GM12878 (cell line): ENCODE results near the gene TEF. TPM values are rescaled to one million over a fixed set of nuclear protein-coding genes. Genes with fewer than 3 reads are reported as not detected.

Experiments used
- ATAC-seq: fragments of 200-7000 bp; cut with Tn5 transposase; 3 replicates; pipeline ENCODE4 v1.9.1; 2020; ENCODE audit warnings: mild to moderate bottlenecking, moderate library complexity
- BruUV-seq: library from RNA; stranded (reverse); fragments of 400-500 nt; replicated peaks from 2 replicates; lab custom pipeline; 2021; lab: Mats Ljungman, UMichigan
- CTCF ChIA-PET: fragments of 300-600 bp; sonication (Branson Sonifier 250); formaldehyde crosslinking; extraction: SDS; loops from one replicate; lab custom pipeline; 2021; ENCODE audit warnings: inconsistent platforms; lab: Yijun Ruan, JAX
- POLR2A ChIA-PET: fragments of 350-600 bp; formaldehyde crosslinking; extraction: SDS; loops from one replicate; lab custom pipeline; 2021; ENCODE audit warnings: inconsistent platforms; lab: Charles Lee
- RAD21 ChIA-PET: fragments of 300-600 bp; sonication (Branson Sonifier 250); formaldehyde crosslinking; loops from one replicate; lab custom pipeline; 2023; ENCODE audit warnings: antibody characterized with exemption; ENCODE audit not compliant: unreplicated experiment; lab: Charles Lee
- SMC1A ChIA-PET: fragments of 300-600 bp; sonication (Branson Sonifier 250); formaldehyde crosslinking; loops from one replicate; lab custom pipeline; 2023; ENCODE audit not compliant: unreplicated experiment, uncharacterized antibody; lab: Charles Lee
- DNase-seq: peaks from one replicate; pipeline ENCODE4 v3.0.0-alpha.2; 2011; ENCODE audit warnings: low read depth, low spot score
- FAIRE-seq: peaks from 3 replicates; lab custom pipeline; 2011; peaks lifted over from hg19 to GRCh38; lab: Jason Lieb, UNC
- H2AFZ ChIP-seq: 2 replicates; pipeline ENCODE4 v1.6.0; 2011; ENCODE audit warnings: low read depth, low read length, control low read depth; ENCODE audit not compliant: control insufficient read depth
- H3K27ac ChIP-seq: 2 replicates; pipeline ENCODE4 v1.5.1; 2011; ENCODE audit warnings: control low read depth; ENCODE audit not compliant: control insufficient read depth, insufficient read depth
- H3K27me3 ChIP-seq, 2 experiments: replicated peaks in 1 of 2; 2 replicates each; pipeline versions ENCODE4 v1.6.0 to v1.6.1; 2011; ENCODE audit warnings: low read length in 1 of 2; ENCODE audit not compliant: control insufficient read depth in 2 of 2, insufficient read depth in 2 of 2
- H3K36me3 ChIP-seq, 2 experiments: 2 replicates each; pipeline ENCODE4 v1.5.1; 2011; ENCODE audit warnings: low read length in 1 of 2; ENCODE audit not compliant: control insufficient read depth in 2 of 2, insufficient read depth in 2 of 2
- H3K4me1 ChIP-seq: 2 replicates; pipeline ENCODE4 v1.6.1; 2011; ENCODE audit warnings: mild to moderate bottlenecking, low read length, moderate library complexity, mixed read lengths; ENCODE audit not compliant: control insufficient read depth, insufficient read depth
- H3K4me2 ChIP-seq: 2 replicates; pipeline ENCODE4 v1.6.0; 2011; ENCODE audit warnings: control low read depth; ENCODE audit not compliant: control insufficient read depth, insufficient read depth
- H3K4me3 ChIP-seq: fragments of 200-600 bp; sonication (generic); 2 replicates; pipeline ENCODE4 v1.5.1; 2016
- H3K79me2 ChIP-seq: 2 replicates; pipeline ENCODE4 v1.6.0; 2011; ENCODE audit warnings: low read length; ENCODE audit not compliant: control insufficient read depth, insufficient read depth
- H3K9ac ChIP-seq: 2 replicates; pipeline ENCODE4 v1.8.0; 2011; ENCODE audit warnings: low read length, control low read depth, mixed read lengths; ENCODE audit not compliant: control insufficient read depth, insufficient read depth
- H3K9me3 ChIP-seq: replicated peaks from 3 replicates; pipeline ENCODE4 v1.5.1; 2011; ENCODE audit warnings: mild to moderate bottlenecking, low read length; ENCODE audit not compliant: control insufficient read depth, insufficient read depth
- H4K20me1 ChIP-seq: 2 replicates; pipeline ENCODE4 v1.6.0; 2011; ENCODE audit not compliant: control insufficient read depth, insufficient read depth
- DPF2 ChIP-seq: fragments of 450-650 bp; IDR thresholded peaks from 2 replicates; pipeline ENCODE4 v1.6.1; 2017; ENCODE audit warnings: mild to moderate bottlenecking
- E2F8 ChIP-seq: fragments of 450-650 bp; IDR thresholded peaks from 2 replicates; pipeline ENCODE4 v1.6.1; 2018; ENCODE audit warnings: mild to moderate bottlenecking, low read depth, moderate library complexity; ENCODE audit not compliant: partially characterized antibody
- NFXL1 ChIP-seq: fragments of 450-650 bp; IDR thresholded peaks from 2 replicates; pipeline ENCODE4 v1.6.1; 2017; ENCODE audit warnings: antibody characterized with exemption, mild to moderate bottlenecking, borderline replicate concordance
- POLR2A ChIP-seq: IDR thresholded peaks from 2 replicates; pipeline ENCODE4 v1.6.1; 2011; ENCODE audit warnings: low read depth, mild to moderate bottlenecking, low read length
- TCF12 ChIP-seq: IDR thresholded peaks from 2 replicates; pipeline ENCODE4 v1.6.1; 2011; ENCODE audit warnings: low read depth, mild to moderate bottlenecking, low read length
- ZSCAN29 ChIP-seq: fragments of 450-650 bp; IDR thresholded peaks from 2 replicates; pipeline ENCODE4 v1.6.1; 2017; ENCODE audit warnings: mild to moderate bottlenecking, moderate library complexity
- WGBS: methylation state at CpG from one replicate; pipeline ENCODE4 v1.1.6; 2016; ENCODE audit warnings: low lambda C conversion rate; ENCODE audit not compliant: insufficient replicate concordance, insufficient coverage; ENCODE audit errors: missing lambda C conversion rate; 5-methylcytosine and 5-hydroxymethylcytosine counted together
- in situ Hi-C: fragments of 300-500 bp; cut with MboI; formaldehyde crosslinking; loops from 9 replicates; pipeline ENCODE4 v1.14.3; 2018; ENCODE audit warnings: mixed read lengths
- intact Hi-C: fragments of 100-400 bp; cut with micrococcal nuclease; formaldehyde crosslinking; loops from one replicate; pipeline ENCODE4 v1.14.2; 2022; ENCODE audit not compliant: unreplicated experiment
- polyA plus RNA-seq, 11 experiments: library from polyadenylated mRNA; depleted of rRNA in 4 of 11; unstranded in 6 of 11; stranded (reverse) in 5 of 11; fragments of >200 nt; fragmentation: Nextera tagmentation in 4 of 11; fragmentation: Illumina TruSeq in 1 of 11; extraction: Ambion mirVana in 4 of 11; extraction: Trizol in 1 of 11; gene quantifications; 1 replicate in 1 of 11; 2 replicates in 10 of 11; pipeline versions ENCODE4 v1.2.1 to v1.2.3, GENCODE V29; 2011 to 2016; ENCODE audit warnings: inconsistent platforms in 2 of 11, missing spikeins in 2 of 11, low read depth in 1 of 11
- total RNA-seq, 4 experiments: library from RNA; depleted of rRNA in 3 of 4; stranded (reverse); fragments of >200 nt in 3 of 4; fragmentation: Illumina TruSeq in 1 of 4; extraction: Trizol in 1 of 4; gene quantifications; 2 replicates each; pipeline versions ENCODE4 v1.2.1 to v1.2.3, GENCODE V29; 2013 to 2021

Gene TEF
- total and polyA plus RNA-seq, 10 of the 15 experiments (the other 5 are each of a cell fraction or from before 2014, with no cell fraction given) = 0.23 to 4.9 (median 3.2) TPM

- TF ChIP-seq E2F8 = no peak
- CTCF ChIA-PET = interaction anchor here (1.0 to 1.9 kb wide), 2 partner anchors 48 to 70 kb away, joined by 3 to 4 read pairs; partner anchors contain the start of gene RANGAP1
- Histone ChIP-seq H3K79me2 (no peaks in the 10 kb centered on the region), H4K20me1 (no peaks in the 10 kb centered on the region), H3K27ac (no peak overlapping the region), H3K9ac (no peak overlapping the region), H3K36me3 (peaks cover 16 to 23% of the 10 kb centered on the region in 2 experiments; a peak in 3 of 4 replicates), H3K4me2 (no peak overlapping the region), H3K4me3 (no peak overlapping the region), H2AFZ (no peak overlapping the region), H3K27me3 (no peaks in the 10 kb centered on the region), H3K4me1 (no peaks in the 10 kb centered on the region), H3K9me3 (no peaks in the 10 kb centered on the region)
- in situ Hi-C loops (no loop called here), intact Hi-C loops (no loop called here)
- FAIRE-seq (no peak), ATAC-seq (no peak), DNase-seq (no peak)
- 98% methylated on average over 3 of the region's 3 CpGs for WGBS
- no TSS peak for BruUV-seq
- POLR2A ChIA-PET = interaction anchor here (0.5 to 0.9 kb wide), 2 partner anchors 9 to 272 kb away, joined by 3 to 5 read pairs; no protein-coding TSS in a partner anchor
- RAD21 ChIA-PET = no interaction called here
- SMC1A ChIA-PET = interaction anchor here (0.6 to 1.0 kb wide), 2 partner anchors 27 to 412 kb away, joined by 3 read pairs; no protein-coding TSS in a partner anchor
Observed at GRCh38 chr22:41334215-41334614, 47.5 kb upstream of the TEF start.

GRCh38 chr22:41334951-41335635 lies 46.6 kb upstream of the TEF start:
- H4K20me1 ChIP-seq = no peaks in the 10 kb centered on the region
- ChIA-PET POLR2A (no interaction called here), SMC1A (no interaction called here), RAD21 (no interaction called here)
- no peak overlapping the region for H3K4me3 ChIP-seq
- intact Hi-C loops = no loop called here
- H3K4me2 ChIP-seq = no peak overlapping the region
- 98% methylated on average over 11 of the region's 11 CpGs for WGBS
- peaks cover 19 to 22% of the 10 kb centered on the region in 2 experiments; a peak in 3 of 4 replicates for H3K36me3 ChIP-seq
- no TSS peak for BruUV-seq
- no peaks in the 10 kb centered on the region for H3K27me3 ChIP-seq
- TF ChIP-seq NFXL1 (no peak), DPF2 (no peak), TCF12 (no peak), ZSCAN29 (no peak), POLR2A (0 out of 2 replicates have a peak, but pooled peaks have one; percentile 11)
- TF ChIP-seq, all 136 proteins: peak for 1
- Histone ChIP-seq H3K9ac (no peak overlapping the region), H3K27ac (no peak overlapping the region), H2AFZ (no peak overlapping the region), H3K4me1 (no peaks in the 10 kb centered on the region), H3K9me3 (no peaks in the 10 kb centered on the region), H3K79me2 (no peaks in the 10 kb centered on the region)
- FAIRE-seq = no peak
- CTCF ChIA-PET = interaction anchor here (1.0 to 1.9 kb wide), 2 partner anchors 49 to 69 kb away, joined by 3 to 4 read pairs; partner anchors contain the start of gene RANGAP1
- in situ Hi-C loops = no loop called here
- ATAC-seq = no peak
- DNase-seq = no peak
